HCT116 (cell line): ENCODE measurements around the gene PLCXD1. TPM values are rescaled to one million over a fixed set of nuclear protein-coding genes. Genes with fewer than 3 reads are reported as not detected.

Experiments used
- ATAC-seq: fragments of 200-7000 bp; cut with Tn5 transposase; 2 replicates; pipeline ENCODE4 v1.9.1; 2020; ENCODE audit warnings: mild to moderate bottlenecking, moderate library complexity
- BruUV-seq: library from RNA; stranded (reverse); fragments of 400-500 nt; replicated peaks from 2 replicates; lab custom pipeline; 2021; lab: Mats Ljungman, UMichigan
- CTCF ChIA-PET: fragments of 300-600 bp; sonication (Branson Sonifier 250); formaldehyde crosslinking; loops from one replicate; lab custom pipeline; 2021; ENCODE audit warnings: antibody characterized with exemption; lab: Charles Lee
- POLR2A ChIA-PET: fragments of 300-600, 350-600 bp; sonication (Branson Sonifier 250); formaldehyde crosslinking; loops from one replicate; lab custom pipeline; 2021; ENCODE audit warnings: antibody characterized with exemption; lab: Charles Lee
- RAD21 ChIA-PET, 2 experiments: fragments of 300-600 bp; sonication (Branson Sonifier 250); formaldehyde crosslinking; loops; one replicate each; lab custom pipeline; 2023; ENCODE audit warnings: low total read pairs in 2 of 2; ENCODE audit not compliant: uncharacterized antibody in 2 of 2, unreplicated experiment in 2 of 2, low non-redundant PET in 1 of 2; lab: Charles Lee
- DNase-seq: peaks from one replicate; pipeline ENCODE4 v3.0.0-alpha.2; 2010; ENCODE audit warnings: low read depth, low spot score
- H2AFZ ChIP-seq: fragments of 200-600 bp; shearing (Covaris generic), sonication (generic); 2 replicates; pipeline ENCODE4 v1.6.1; 2017; ENCODE audit warnings: low read depth, mixed run types, mixed read lengths, antibody characterized with exemption, low read length; ENCODE audit not compliant: poor library complexity, severe bottlenecking
- H3K27ac ChIP-seq: 2 replicates; pipeline ENCODE4 v1.5.1; 2012; ENCODE audit warnings: low read depth, low read length
- H3K27me3 ChIP-seq: fragments of 200-600 bp; sonication (generic); 2 replicates; pipeline ENCODE4 v1.6.1; 2016; ENCODE audit warnings: mixed run types, low read length, mixed read lengths; ENCODE audit not compliant: insufficient read depth
- H3K36me3 ChIP-seq, 2 experiments: fragments of 200-500 bp in 1 of 2; fragments of 200-600 bp in 1 of 2; sonication (Bioruptor generic) in 1 of 2; sonication (generic) in 1 of 2; 2 replicates each; pipeline versions ENCODE4 v1.5.1 to v1.6.1; 2014 to 2016; ENCODE audit warnings: low read length in 2 of 2, inconsistent platforms in 1 of 2, mixed read lengths in 1 of 2, mixed run types in 1 of 2; ENCODE audit not compliant: insufficient read depth in 2 of 2, control insufficient read depth in 1 of 2
- H3K4me1 ChIP-seq, 2 experiments: fragments of 200-600 bp in 1 of 2; sonication (generic) in 1 of 2; 2 replicates each; pipeline versions ENCODE4 v1.5.1 to v1.6.1; 2012 to 2017; ENCODE audit warnings: low read length in 2 of 2, inconsistent platforms in 1 of 2, mild to moderate bottlenecking in 1 of 2, mixed read lengths in 1 of 2, mixed run types in 1 of 2, moderate library complexity in 1 of 2; ENCODE audit not compliant: insufficient read depth in 2 of 2, control insufficient read depth in 1 of 2
- H3K4me2 ChIP-seq: fragments of 200-600 bp; sonication (generic); 2 replicates; pipeline ENCODE4 v1.6.1; 2017; ENCODE audit warnings: mixed run types, low read length, mixed read lengths
- H3K4me3 ChIP-seq, 2 experiments: fragments of 200-600 bp in 1 of 2; sonication (generic) in 1 of 2; replicated peaks in 1 of 2; 2 replicates each; pipeline ENCODE4 v1.5.1; 2011 to 2016; ENCODE audit warnings: low read length in 2 of 2, control low read depth in 1 of 2, low read depth in 1 of 2, mild to moderate bottlenecking in 1 of 2, mixed read lengths in 1 of 2, mixed run types in 1 of 2
- H3K79me2 ChIP-seq: fragments of 200-600 bp; sonication (generic); 2 replicates; pipeline ENCODE4 v1.6.1; 2017; ENCODE audit warnings: mild to moderate bottlenecking, mixed run types, low read length, moderate library complexity, mixed read lengths; ENCODE audit not compliant: insufficient read depth
- H3K9ac ChIP-seq: fragments of 200-600 bp; sonication (generic); 2 replicates; pipeline ENCODE4 v1.6.1; 2016; ENCODE audit warnings: low read length, mixed read lengths
- H3K9me2 ChIP-seq: fragments of 200-600 bp; sonication (generic), shearing (Covaris generic); 2 replicates; pipeline ENCODE4 v1.6.1; 2017; ENCODE audit warnings: mixed run types, mild to moderate bottlenecking, moderate library complexity; ENCODE audit not compliant: insufficient read depth
- H3K9me3 ChIP-seq, 2 experiments: fragments of 200-500 bp in 1 of 2; fragments of 200-600 bp in 1 of 2; sonication (Bioruptor generic) in 1 of 2; sonication (generic) in 1 of 2; 2 replicates each; pipeline ENCODE4 v1.6.1; 2014 to 2017; ENCODE audit warnings: low read length in 2 of 2, mixed read lengths in 2 of 2, inconsistent platforms in 1 of 2, low read depth in 1 of 2, mild to moderate bottlenecking in 1 of 2, mixed run types in 1 of 2, moderate library complexity in 1 of 2; ENCODE audit not compliant: control insufficient read depth in 1 of 2, insufficient read depth in 1 of 2
- H4K20me1 ChIP-seq: fragments of 200-600 bp; sonication (generic), shearing (Covaris generic); 2 replicates; pipeline ENCODE4 v1.6.1; 2017; ENCODE audit warnings: mixed run types, mild to moderate bottlenecking, moderate library complexity; ENCODE audit not compliant: insufficient read depth
- CBX3 ChIP-seq: IDR thresholded peaks from 2 replicates; pipeline ENCODE4 v1.6.1; 2012; ENCODE audit warnings: low read depth
- CEBPB ChIP-seq: IDR thresholded peaks from 2 replicates; pipeline ENCODE4 v1.6.1; 2012; ENCODE audit warnings: low read depth
- ELF1 ChIP-seq: IDR thresholded peaks from 2 replicates; pipeline ENCODE4 v1.6.1; 2012; ENCODE audit warnings: low read depth, borderline replicate concordance
- EZH2 ChIP-seq: fragments of 200-600 bp; sonication (generic); IDR thresholded peaks from 2 replicates; pipeline ENCODE4 v1.6.1; 2017; ENCODE audit warnings: antibody characterized with exemption, mixed run types
- EZH2phosphoT487 ChIP-seq: fragments of 200-600 bp; IDR thresholded peaks from 2 replicates; pipeline ENCODE4 v1.6.1; 2018; ENCODE audit warnings: antibody characterized with exemption, borderline replicate concordance
- FOSL1 ChIP-seq: IDR thresholded peaks from 2 replicates; pipeline ENCODE4 v1.6.1; 2012; ENCODE audit warnings: low read depth
- RAD21 ChIP-seq: IDR thresholded peaks from 2 replicates; pipeline ENCODE4 v1.6.1; 2012; ENCODE audit warnings: low read depth, mild to moderate bottlenecking
- SIN3A ChIP-seq: IDR thresholded peaks from 2 replicates; pipeline ENCODE4 v1.6.1; 2012; ENCODE audit warnings: low read depth
- intact Hi-C: fragments of 100-400 bp; cut with micrococcal nuclease; formaldehyde crosslinking; loops from 2 replicates; pipeline ENCODE4 v1.10.0; 2022
- total RNA-seq: library from RNA; stranded (reverse); gene quantifications from one replicate; pipeline ENCODE4 v1.2.1, GENCODE V29; 2021; ENCODE audit not compliant: unreplicated experiment
- TF ChIP-seq, protein P1 (sequence below): IDR thresholded peaks from 2 replicates; pipeline ENCODE4 v1.6.1; 2011; ENCODE audit warnings: mild to moderate bottlenecking, low read length, moderate library complexity; ENCODE audit not compliant: insufficient replicate concordance; ENCODE audit errors: extremely low read depth
- TF ChIP-seq, protein P2 (sequence below): IDR thresholded peaks from 2 replicates; pipeline ENCODE4 v1.6.1; 2012; ENCODE audit warnings: low read depth
- TF ChIP-seq, protein P3 (sequence below): IDR thresholded peaks from 2 replicates; pipeline ENCODE4 v1.6.1; 2012

PLCXD1 gene
- total RNA-seq, 1 experiment from 2014 or later = 26.3 TPM

DNA sequence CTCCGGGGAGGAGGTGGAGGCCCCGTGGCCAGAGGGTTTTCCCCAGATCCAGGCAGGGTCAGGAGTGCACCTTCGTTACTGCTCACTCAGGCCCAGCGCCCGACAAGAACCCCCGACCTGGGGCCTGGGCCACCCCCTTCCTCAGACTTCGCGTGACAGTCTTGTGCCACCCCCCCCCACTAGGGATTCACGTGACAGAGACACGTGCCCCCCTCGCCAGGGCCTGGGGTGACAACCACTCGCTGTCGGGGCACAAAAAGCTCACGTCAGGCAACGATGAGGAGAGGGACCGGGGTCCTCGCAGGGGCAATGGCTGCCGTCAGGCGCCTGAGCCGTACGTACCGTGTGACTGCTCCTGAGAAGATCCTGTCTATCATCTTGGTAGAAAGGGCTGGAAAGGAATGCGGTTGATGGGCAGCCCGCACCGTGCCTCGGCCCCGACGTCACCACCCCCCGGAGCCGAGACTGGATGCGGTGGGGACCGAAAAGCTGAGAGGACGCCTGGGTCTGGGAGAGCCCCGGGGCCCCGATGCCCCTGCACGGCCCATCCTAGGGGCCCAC, 60.4 kb downstream of the PLCXD1 start:
- ChIA-PET RAD21 (no interaction called here), POLR2A (no interaction called here), CTCF (no interaction called here)
- H4K20me1 ChIP-seq = no peaks in the 10 kb centered on the region
- H3K27ac ChIP-seq = no peak overlapping the region
- no peaks in the 10 kb centered on the region for H3K27me3 ChIP-seq
- no peak for ATAC-seq
- no peaks in the 10 kb centered on the region for H3K36me3 ChIP-seq
- H3K9me3 ChIP-seq = no peaks in the 10 kb centered on the region
- TF ChIP-seq ELF1 (no peak), CEBPB (no peak), SIN3A (no peak), RAD21 (no peak), EZH2phosphoT487 (no peak), FOSL1 (no peak), CBX3 (no peak), EZH2 (no peak)
- TF ChIP-seq, protein P1, sequence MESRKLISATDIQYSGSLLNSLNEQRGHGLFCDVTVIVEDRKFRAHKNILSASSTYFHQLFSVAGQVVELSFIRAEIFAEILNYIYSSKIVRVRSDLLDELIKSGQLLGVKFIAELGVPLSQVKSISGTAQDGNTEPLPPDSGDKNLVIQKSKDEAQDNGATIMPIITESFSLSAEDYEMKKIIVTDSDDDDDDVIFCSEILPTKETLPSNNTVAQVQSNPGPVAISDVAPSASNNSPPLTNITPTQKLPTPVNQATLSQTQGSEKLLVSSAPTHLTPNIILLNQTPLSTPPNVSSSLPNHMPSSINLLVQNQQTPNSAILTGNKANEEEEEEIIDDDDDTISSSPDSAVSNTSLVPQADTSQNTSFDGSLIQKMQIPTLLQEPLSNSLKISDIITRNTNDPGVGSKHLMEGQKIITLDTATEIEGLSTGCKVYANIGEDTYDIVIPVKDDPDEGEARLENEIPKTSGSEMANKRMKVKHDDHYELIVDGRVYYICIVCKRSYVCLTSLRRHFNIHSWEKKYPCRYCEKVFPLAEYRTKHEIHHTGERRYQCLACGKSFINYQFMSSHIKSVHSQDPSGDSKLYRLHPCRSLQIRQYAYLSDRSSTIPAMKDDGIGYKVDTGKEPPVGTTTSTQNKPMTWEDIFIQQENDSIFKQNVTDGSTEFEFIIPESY = no peak
- TF ChIP-seq, protein P2, sequence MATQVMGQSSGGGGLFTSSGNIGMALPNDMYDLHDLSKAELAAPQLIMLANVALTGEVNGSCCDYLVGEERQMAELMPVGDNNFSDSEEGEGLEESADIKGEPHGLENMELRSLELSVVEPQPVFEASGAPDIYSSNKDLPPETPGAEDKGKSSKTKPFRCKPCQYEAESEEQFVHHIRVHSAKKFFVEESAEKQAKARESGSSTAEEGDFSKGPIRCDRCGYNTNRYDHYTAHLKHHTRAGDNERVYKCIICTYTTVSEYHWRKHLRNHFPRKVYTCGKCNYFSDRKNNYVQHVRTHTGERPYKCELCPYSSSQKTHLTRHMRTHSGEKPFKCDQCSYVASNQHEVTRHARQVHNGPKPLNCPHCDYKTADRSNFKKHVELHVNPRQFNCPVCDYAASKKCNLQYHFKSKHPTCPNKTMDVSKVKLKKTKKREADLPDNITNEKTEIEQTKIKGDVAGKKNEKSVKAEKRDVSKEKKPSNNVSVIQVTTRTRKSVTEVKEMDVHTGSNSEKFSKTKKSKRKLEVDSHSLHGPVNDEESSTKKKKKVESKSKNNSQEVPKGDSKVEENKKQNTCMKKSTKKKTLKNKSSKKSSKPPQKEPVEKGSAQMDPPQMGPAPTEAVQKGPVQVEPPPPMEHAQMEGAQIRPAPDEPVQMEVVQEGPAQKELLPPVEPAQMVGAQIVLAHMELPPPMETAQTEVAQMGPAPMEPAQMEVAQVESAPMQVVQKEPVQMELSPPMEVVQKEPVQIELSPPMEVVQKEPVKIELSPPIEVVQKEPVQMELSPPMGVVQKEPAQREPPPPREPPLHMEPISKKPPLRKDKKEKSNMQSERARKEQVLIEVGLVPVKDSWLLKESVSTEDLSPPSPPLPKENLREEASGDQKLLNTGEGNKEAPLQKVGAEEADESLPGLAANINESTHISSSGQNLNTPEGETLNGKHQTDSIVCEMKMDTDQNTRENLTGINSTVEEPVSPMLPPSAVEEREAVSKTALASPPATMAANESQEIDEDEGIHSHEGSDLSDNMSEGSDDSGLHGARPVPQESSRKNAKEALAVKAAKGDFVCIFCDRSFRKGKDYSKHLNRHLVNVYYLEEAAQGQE = no peak
- TF ChIP-seq, protein P3, sequence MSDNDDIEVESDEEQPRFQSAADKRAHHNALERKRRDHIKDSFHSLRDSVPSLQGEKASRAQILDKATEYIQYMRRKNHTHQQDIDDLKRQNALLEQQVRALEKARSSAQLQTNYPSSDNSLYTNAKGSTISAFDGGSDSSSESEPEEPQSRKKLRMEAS = no peak
- H3K4me1 ChIP-seq = no peaks in the 10 kb centered on the region
- no peak overlapping the region for H3K4me3 ChIP-seq
- H2AFZ ChIP-seq = no peak overlapping the region
- BruUV-seq = no TSS peak
- H3K9me2 ChIP-seq = no peaks in the 10 kb centered on the region
- H3K4me2 ChIP-seq = no peak overlapping the region
- intact Hi-C loops = no loop called here
- no peak for DNase-seq
- no peaks in the 10 kb centered on the region for H3K79me2 ChIP-seq
- H3K9ac ChIP-seq = no peak overlapping the region
